Measurements from ENCODE around the gene WWC1. TPM values are rescaled to one million over a fixed set of nuclear protein-coding genes. Genes with fewer than 3 reads are reported as not detected.

The WWC1 gene
- polyA plus RNA-seq, 6 donors from 2014 or later, result 0.45 TPM; not detected in 5

DNA sequence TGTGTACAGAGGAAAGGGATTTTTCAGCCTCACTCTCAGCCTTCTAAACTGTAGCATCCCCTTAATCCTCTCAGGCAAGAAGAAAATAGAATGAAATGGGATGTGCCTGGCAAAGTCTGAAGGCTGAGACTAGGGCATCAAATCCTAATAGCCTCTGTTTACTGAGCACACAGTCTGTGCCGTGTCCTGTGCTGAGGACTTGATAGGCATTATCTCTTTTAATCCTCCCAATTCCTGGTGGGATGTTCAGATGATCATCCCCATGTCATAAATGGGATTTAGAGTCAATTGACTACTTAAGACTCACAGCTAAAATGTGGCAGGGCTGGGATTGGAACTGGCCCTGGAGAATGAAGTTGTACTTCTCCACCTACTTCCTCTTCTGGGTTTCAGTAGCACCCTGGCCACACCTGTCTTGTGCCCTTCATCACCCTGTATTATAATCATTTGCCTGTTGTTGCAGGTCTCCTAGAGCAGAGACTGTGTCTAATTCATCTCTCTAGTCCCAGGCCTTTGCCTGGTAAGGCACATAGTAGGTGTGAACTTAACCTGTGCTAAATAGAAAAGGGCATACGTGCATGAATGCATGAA lies 81.0 kb downstream of the WWC1 start:
- H3K27ac Mint-ChIP-seq, result no peak overlapping the region
- no peaks in the 10 kb centered on the region for H3K36me3 Mint-ChIP-seq

GRCh38 chr5:168374532-168374931 lies 83.1 kb downstream of the WWC1 start:
- peaks cover 0 to 3% (median 0%) of the 10 kb centered on the region in 3 donors for H3K27me3 Mint-ChIP-seq
- no peak overlapping the region for H3K4me3 Mint-ChIP-seq
- H3K27ac Mint-ChIP-seq, result no peak overlapping the region
- peaks cover 0 to 5% (median 2%) of the 10 kb centered on the region in 7 donors for H3K9me3 Mint-ChIP-seq
- DNase-seq (no peak), ATAC-seq (ENCODE audit: low read depth in 2 of 2) (no peak)
- no peaks in the 10 kb centered on the region for H3K4me1 Mint-ChIP-seq
- no peaks in the 10 kb centered on the region for H3K36me3 Mint-ChIP-seq

More for the DNA sequence above, 81.0 kb downstream of the WWC1 start:
- ATAC-seq (ENCODE audit: low read depth in 2 of 2) (no peak), DNase-seq (no peak)
- Mint-ChIP-seq H3K9me3 (peaks cover 0 to 1% (median 0%) of the 10 kb centered on the region in 7 donors), H3K27me3 (peaks cover 0 to 3% (median 0%) of the 10 kb centered on the region in 3 donors), H3K4me3 (no peak overlapping the region), H3K4me1 (no peaks in the 10 kb centered on the region)

GRCh38 chr5:168375214-168375613 lies 83.8 kb downstream of the WWC1 start:
- Mint-ChIP-seq H3K27ac (no peak overlapping the region), H3K27me3 (peaks cover 0 to 3% (median 0%) of the 10 kb centered on the region in 3 donors), H3K4me3 (no peak overlapping the region), H3K9me3 (peaks cover 0 to 5% (median 2%) of the 10 kb centered on the region in 7 donors), H3K36me3 (no peaks in the 10 kb centered on the region), H3K4me1 (no peaks in the 10 kb centered on the region)
- ATAC-seq (ENCODE audit: low read depth in 2 of 2), result no peak
- no peak for DNase-seq

- no peaks in the 10 kb centered on the region for H3K4me1 Mint-ChIP-seq
- H3K27ac Mint-ChIP-seq, result no peak overlapping the region
- DNase-seq (no peak), ATAC-seq (ENCODE audit: low read depth in 2 of 2) (no peak)
- H3K4me3 Mint-ChIP-seq, result no peak overlapping the region
- peaks cover 0 to 5% (median 3%) of the 10 kb centered on the region in 7 donors for H3K9me3 Mint-ChIP-seq
- no peaks in the 10 kb centered on the region for H3K27me3 Mint-ChIP-seq
- H3K36me3 Mint-ChIP-seq, result no peaks in the 10 kb centered on the region
Measured at GRCh38 chr5:168377525-168377924, 86.1 kb downstream of the WWC1 start.

- Mint-ChIP-seq H3K36me3 (no peaks in the 10 kb centered on the region), H3K27ac (no peak overlapping the region), H3K4me1 (no peaks in the 10 kb centered on the region), H3K27me3 (no peaks in the 10 kb centered on the region), H3K4me3 (no peak overlapping the region), H3K9me3 (peaks cover 0 to 5% (median 3%) of the 10 kb centered on the region in 7 donors)
- DNase-seq (no peak), ATAC-seq (ENCODE audit: low read depth in 2 of 2) (no peak)
Measured at GRCh38 chr5:168378741-168379140, 87.3 kb downstream of the WWC1 start.

DNA sequence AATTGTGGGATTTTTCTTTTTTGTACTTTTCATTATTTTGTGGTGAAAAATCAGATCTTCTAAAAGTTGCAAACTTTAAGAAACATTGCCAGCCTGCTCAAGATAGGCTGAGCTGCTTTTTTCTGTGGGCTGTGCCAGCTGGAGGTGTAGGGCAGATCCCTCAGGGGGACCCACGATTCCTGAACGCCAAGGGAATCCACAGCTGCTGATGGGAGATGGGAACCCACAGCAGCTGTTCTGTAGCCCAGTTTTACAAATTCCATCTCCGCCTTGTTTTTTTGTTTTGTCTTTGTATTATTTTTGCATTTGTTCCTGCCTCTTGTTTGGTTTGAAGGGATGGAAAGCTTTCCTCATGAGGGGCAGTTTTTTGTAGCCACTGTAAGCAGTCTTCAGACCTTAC lies 91.0 kb downstream of the WWC1 start:
- Mint-ChIP-seq H3K27me3 (no peaks in the 10 kb centered on the region), H3K9me3 (peaks cover 8 to 19% (median 14%) of the 10 kb centered on the region in 7 donors), H3K4me3 (no peak overlapping the region), H3K27ac (no peak overlapping the region), H3K36me3 (peaks cover 0 to 13% of the 10 kb centered on the region in 2 donors), H3K4me1 (no peaks in the 10 kb centered on the region)
- ATAC-seq (ENCODE audit: low read depth in 2 of 2) (no peak), DNase-seq (no peak)

GRCh38 chr5:168390491-168390890 lies 99.0 kb downstream of the WWC1 start:
- no peak for DNase-seq
- no peak for ATAC-seq (ENCODE audit: low read depth in 2 of 2)
- Mint-ChIP-seq H3K27me3 (no peaks in the 10 kb centered on the region), H3K9me3 (peaks cover 15 to 31% (median 19%) of the 10 kb centered on the region in 7 donors), H3K4me3 (no peak overlapping the region), H3K4me1 (no peaks in the 10 kb centered on the region), H3K27ac (no peak overlapping the region), H3K36me3 (peaks cover 0 to 30% of the 10 kb centered on the region in 2 donors)

GRCh38 chr5:168393773-168394172 lies 102.3 kb downstream of the WWC1 start:
- no peaks in the 10 kb centered on the region for H3K4me1 Mint-ChIP-seq
- ATAC-seq (ENCODE audit: low read depth in 2 of 2) (no peak), DNase-seq (no peak)
- H3K4me3 Mint-ChIP-seq, result no peak overlapping the region
- peak overlapping the region in 1 of 6 donors; percentile 41 for H3K27ac Mint-ChIP-seq
- H3K27me3 Mint-ChIP-seq, result no peaks in the 10 kb centered on the region
- H3K9me3 Mint-ChIP-seq, result peaks cover 8 to 24% (median 16%) of the 10 kb centered on the region in 7 donors
- H3K36me3 Mint-ChIP-seq, result peaks cover 0 to 22% of the 10 kb centered on the region in 2 donors

GRCh38 chr5:168400429-168401220 lies 109.2 kb downstream of the WWC1 start:
- H3K4me1 Mint-ChIP-seq, result no peaks in the 10 kb centered on the region
- no peak for DNase-seq
- H3K4me3 Mint-ChIP-seq, result no peak overlapping the region
- peaks cover 0 to 1% (median 0%) of the 10 kb centered on the region in 7 donors for H3K9me3 Mint-ChIP-seq
- no peak for ATAC-seq (ENCODE audit: low read depth in 2 of 2)
- no peak overlapping the region for H3K27ac Mint-ChIP-seq
- no peaks in the 10 kb centered on the region for H3K36me3 Mint-ChIP-seq
- H3K27me3 Mint-ChIP-seq, result peaks cover 0 to 8% (median 7%) of the 10 kb centered on the region in 3 donors

DNA sequence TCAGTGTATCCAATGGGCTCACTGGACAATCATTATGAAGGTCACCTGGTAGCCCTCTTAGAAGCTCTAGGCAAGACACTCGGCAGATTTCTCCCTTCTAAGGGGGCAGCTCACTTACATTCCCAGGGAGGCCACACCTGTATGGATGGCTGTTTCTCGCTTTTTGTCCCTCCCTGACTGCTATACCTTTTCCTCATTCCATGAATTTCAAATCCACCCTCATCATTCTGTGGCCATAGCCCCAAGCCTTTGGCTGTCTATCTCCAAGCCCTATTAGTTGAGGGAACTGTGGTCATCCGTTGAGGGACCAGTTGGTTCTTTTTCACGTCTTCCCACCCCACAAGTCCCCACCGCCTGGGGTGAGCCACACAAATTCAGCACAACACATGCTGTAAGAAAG lies 109.8 kb downstream of the WWC1 start:
- DNase-seq (no peak), ATAC-seq (ENCODE audit: low read depth in 2 of 2) (no peak)
- no peaks in the 10 kb centered on the region for H3K36me3 Mint-ChIP-seq
- no peaks in the 10 kb centered on the region for H3K4me1 Mint-ChIP-seq
- H3K27ac Mint-ChIP-seq, result peak overlapping the region in 1 of 6 donors; percentile 21
- H3K27me3 Mint-ChIP-seq, result peaks cover 0 to 8% (median 7%) of the 10 kb centered on the region in 3 donors
- H3K9me3 Mint-ChIP-seq, result peaks cover 0 to 1% (median 0%) of the 10 kb centered on the region in 7 donors
- H3K4me3 Mint-ChIP-seq, result no peak overlapping the region

DNA sequence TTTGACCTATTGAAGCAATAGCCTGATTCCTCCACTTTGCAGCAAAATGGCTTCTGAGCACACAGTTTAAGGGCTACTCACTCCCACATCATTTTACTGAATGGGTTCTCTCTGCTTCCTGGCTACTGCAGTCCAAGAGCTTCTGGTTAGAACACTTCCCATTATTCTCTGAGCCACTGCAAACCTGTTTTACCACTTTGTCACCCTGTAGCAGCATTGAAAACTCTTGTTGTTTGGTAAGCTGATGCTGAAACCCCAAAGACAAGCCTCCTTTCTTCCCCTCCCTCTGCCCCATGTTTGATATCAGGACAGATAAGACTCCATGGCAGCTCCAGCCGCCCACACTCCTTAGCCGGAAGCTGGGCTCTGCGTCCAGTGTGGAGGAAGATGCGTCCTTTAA lies 110.4 kb downstream of the WWC1 start:
- Mint-ChIP-seq H3K4me1 (no peaks in the 10 kb centered on the region), H3K4me3 (no peak overlapping the region), H3K27me3 (peaks cover 0 to 8% (median 7%) of the 10 kb centered on the region in 3 donors), H3K9me3 (peaks cover 0 to 1% (median 0%) of the 10 kb centered on the region in 7 donors), H3K36me3 (no peaks in the 10 kb centered on the region), H3K27ac (no peak overlapping the region)
- ATAC-seq (ENCODE audit: low read depth in 2 of 2) (no peak), DNase-seq (no peak)

GRCh38 chr5:168404365-168404764 lies 112.9 kb downstream of the WWC1 start:
- DNase-seq (no peak), ATAC-seq (ENCODE audit: low read depth in 2 of 2) (no peak)
- Mint-ChIP-seq H3K4me3 (no peak overlapping the region), H3K27me3 (peaks cover 0 to 7% (median 5%) of the 10 kb centered on the region in 3 donors), H3K9me3 (peaks cover 0 to 1% (median 0%) of the 10 kb centered on the region in 7 donors), H3K27ac (no peak overlapping the region), H3K4me1 (no peaks in the 10 kb centered on the region), H3K36me3 (no peaks in the 10 kb centered on the region)

- H3K4me1 Mint-ChIP-seq, result no peaks in the 10 kb centered on the region
- H3K27me3 Mint-ChIP-seq, result no peaks in the 10 kb centered on the region
- H3K4me3 Mint-ChIP-seq, result no peak overlapping the region
- peaks cover 0 to 1% (median 0%) of the 10 kb centered on the region in 7 donors for H3K9me3 Mint-ChIP-seq
- H3K36me3 Mint-ChIP-seq, result no peaks in the 10 kb centered on the region
- no peak for ATAC-seq (ENCODE audit: low read depth in 2 of 2)
- H3K27ac Mint-ChIP-seq, result no peak overlapping the region
- DNase-seq, result no peak
Measured at GRCh38 chr5:168407211-168407610, 115.8 kb downstream of the WWC1 start.
